ENCODE results near the gene RAPGEF1.

GRCh38 chr9:131676431-131676972 is 63.4 kb downstream of the RAPGEF1 start:
- TF ChIP-seq CTCF (IDR thresholded peaks at IDR 0.05) (no peak), POLR2A (IDR thresholded peaks at IDR 0.05) (no peak)

Measured in testis (tissue), 2 donors.